Measurements from ENCODE around the gene AP1B1.

Gene AP1B1

DNA sequence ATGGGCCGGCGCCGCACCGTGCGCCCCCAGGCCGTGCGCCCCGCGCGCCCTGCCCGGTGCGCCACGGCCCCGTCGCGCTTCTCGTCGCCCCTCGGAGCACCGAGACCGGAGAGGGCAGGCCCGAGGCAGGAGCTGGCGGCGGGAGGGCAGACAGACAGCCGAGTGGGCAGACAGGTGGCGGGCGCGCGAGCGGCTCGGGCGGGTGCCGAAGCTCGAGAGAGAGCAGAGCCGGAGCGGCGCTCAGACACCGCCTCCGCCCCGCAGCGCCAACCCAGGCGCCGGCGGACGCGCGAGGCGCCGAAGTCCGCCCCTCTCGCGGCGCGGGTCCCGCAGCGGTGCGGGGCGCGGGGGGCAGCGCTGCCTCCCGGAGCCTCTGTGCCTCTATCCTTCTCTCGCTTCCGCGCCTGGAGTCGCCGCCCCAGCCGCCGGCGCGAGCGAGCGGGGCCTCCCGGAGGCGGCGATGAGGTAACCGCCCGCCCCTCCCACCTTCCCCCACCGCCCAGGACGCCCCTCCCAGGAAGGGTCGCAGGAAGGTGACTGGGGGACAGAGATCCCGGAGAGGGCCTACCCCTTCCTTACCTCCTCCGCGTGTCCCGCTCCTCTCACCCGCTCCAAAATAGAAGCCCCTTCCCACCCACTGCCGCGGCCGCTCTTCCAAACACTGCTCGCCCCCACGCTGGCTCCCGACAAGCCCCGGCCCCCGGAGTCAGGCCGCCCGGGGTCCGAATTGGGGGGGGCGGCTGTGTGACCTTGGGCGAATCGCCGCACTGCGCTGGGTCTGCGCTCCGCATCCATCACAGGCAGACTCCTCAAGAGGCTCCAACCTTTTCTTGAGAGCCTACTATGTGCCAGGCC lies 72.9 kb downstream of the AP1B1 start, which contains the start of gene RASL10A:
TSS of gene RASL10A (minus strand) at position 412 of the 855 bp plus-strand sequence. CDS start 451 bp downstream, outside the sequence.
- H3K27ac ChIP-seq = no peak within 1 kb of the TSS
- TF ChIP-seq CTCF (conservative IDR thresholded peaks at IDR 0.05) = no peak
- TF ChIP-seq ZFX (IDR thresholded peaks at IDR 0.05) = no peak

DNA sequence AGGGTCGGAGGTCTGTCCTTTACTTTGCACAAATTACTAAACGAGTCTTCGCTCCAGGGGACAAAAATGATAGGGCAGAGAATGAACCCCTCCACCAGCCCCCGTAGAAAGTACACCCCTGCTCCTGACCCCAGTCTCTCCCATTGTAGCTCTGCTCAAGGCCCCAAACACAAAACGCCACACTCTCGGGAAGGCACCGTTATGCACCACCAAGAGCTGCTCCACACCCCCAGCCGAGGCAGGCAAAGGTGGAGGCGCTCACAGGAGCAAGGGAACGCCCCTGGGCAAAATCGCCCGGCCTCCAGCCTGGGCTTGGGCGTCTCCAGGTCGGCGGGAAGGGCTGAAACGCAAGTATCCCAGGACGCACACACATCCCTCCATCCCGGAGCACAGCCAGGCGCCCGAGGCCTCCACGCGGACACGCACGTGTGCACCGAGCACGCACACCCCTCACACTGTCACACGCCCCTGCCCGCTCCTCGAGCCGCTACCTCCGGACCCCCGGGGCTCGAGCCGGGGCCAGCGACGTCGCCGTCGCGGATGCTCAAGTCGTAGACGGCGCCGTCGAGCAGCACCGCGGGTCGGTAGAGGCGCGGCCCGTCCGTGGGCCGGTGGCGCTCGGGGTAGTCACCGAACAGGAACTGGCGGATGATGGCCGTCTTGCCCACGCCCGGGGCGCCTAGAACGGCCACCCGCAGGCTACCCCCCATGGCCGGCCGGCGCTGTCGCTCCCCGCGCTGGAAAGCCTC lies 73.7 kb downstream of the AP1B1 start:
- TF ChIP-seq ZFX (IDR thresholded peaks at IDR 0.05) (no peak), CTCF (conservative IDR thresholded peaks at IDR 0.05) (no peak)
- no peak overlapping the region for H3K27ac ChIP-seq

- no peak overlapping the region for H3K27ac ChIP-seq
- no peak for TF ChIP-seq CTCF (conservative IDR thresholded peaks at IDR 0.05)
- no peak for TF ChIP-seq ZFX (IDR thresholded peaks at IDR 0.05)
Measured at GRCh38 chr22:29313576-29314466, 74.5 kb downstream of the AP1B1 start.

DNA sequence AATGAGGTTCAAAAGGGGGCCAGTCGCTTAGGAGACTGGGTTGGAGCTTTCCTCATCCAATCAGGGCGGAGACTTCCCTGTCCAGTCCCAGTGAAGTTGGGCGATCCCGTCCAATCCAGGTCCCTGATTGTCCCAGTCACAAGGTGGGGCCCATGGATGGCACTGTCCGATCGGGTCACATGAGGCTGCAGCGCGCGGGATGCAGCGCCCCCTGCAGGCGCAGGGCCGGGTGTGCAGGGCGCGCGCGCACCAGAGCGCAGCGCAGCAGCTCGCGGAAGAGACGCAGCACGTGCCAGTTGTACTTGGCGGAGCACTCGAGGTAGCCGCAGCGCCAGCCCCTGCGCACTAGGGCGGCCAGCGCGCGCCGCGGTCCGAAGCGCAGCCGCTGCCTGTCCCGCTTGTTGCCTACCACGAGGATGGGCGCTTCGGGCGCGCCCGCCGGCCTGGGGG lies 75.2 kb downstream of the AP1B1 start:
- H3K27ac ChIP-seq = no peak overlapping the region
- TF ChIP-seq ZFX (IDR thresholded peaks at IDR 0.05) (no peak), CTCF (conservative IDR thresholded peaks at IDR 0.05) (peak; percentile 67)

DNA sequence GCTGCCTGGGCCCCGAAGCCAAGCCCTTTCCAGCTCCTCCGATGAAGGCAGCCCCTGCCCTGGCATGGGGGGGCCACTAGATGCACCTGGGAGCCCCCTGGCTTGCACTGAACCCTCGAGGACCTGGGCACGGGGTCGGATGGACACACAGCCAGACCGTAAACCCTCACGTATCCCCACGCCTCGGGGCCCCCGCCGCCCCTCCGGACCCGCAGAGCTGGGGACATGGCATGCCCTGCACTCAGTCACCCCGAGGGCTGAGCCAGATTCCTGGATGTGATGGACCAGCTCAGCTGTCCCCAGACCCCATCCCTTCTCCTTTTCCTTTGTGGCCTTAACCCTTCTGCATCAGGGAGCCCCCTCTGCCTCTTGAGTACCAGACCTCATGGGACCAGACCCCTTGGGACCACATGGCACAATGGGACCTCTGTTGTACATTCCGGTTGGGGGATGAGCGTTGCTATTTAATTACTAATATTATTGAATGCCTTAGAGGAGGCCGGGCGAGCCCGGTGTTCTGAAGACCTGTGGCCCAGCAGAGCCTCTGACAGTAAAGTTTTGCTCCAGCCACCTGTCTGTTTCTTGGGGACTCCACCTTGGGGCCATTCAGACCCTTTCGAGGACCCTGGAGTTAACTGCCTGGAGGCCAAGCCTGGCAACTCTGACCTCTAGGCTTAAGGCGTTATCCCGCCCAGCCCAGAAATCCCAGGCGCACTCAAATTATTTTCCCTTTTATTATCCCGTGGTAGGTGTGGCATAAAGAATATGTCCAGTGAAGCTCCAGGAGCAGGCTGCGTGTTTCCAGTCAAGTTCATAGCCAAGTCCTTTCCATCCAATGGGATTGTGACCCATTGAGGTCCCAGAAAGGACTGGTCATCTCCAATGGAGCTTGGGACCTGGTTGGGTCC lies 75.9 kb downstream of the AP1B1 start:
- H3K27ac ChIP-seq = no peak overlapping the region
- no peak for TF ChIP-seq ZFX (IDR thresholded peaks at IDR 0.05)
- no peak for TF ChIP-seq CTCF (conservative IDR thresholded peaks at IDR 0.05)

DNA sequence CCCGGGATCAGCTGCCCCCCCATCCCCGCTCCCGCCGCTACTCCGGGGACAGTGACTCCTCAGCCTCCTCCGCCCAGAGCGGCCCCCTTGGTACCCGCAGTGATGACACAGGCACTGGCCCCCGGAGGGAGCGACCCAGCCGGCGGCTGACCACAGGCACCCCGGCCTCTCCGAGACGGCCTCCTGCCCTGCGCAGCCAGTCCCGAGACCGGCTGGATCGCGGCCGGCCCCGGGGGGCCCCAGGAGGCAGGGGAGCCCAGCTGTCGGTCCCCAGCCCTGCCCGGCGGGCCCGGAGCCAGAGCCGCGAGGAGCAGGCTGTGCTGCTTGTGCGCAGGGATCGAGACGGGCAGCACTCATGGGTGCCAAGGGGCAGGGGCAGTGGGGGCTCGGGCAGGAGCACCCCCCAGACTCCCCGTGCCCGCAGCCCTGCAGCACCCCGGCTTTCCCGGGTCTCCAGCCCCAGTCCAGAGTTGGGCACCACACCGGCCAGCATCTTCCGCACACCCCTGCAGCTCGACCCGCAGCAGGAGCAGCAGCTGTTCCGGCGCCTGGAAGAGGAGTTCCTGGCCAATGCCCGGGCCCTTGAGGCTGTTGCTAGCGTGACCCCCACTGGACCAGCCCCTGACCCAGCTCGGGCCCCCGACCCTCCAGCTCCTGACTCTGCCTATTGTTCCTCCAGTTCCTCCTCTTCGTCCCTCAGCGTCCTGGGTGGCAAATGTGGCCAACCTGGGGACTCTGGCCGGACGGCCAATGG lies 76.7 kb downstream of the AP1B1 start:
- TF ChIP-seq CTCF (conservative IDR thresholded peaks at IDR 0.05) (no peak), ZFX (IDR thresholded peaks at IDR 0.05) (no peak)
- H3K27ac ChIP-seq = peak overlapping the region; percentile 47
